ENCODE measurements around the gene MFSD2A.

GRCh38 chr1:39915499-39916129, 39.3 kb upstream of the MFSD2A start:
- TF ChIP-seq, protein P1, sequence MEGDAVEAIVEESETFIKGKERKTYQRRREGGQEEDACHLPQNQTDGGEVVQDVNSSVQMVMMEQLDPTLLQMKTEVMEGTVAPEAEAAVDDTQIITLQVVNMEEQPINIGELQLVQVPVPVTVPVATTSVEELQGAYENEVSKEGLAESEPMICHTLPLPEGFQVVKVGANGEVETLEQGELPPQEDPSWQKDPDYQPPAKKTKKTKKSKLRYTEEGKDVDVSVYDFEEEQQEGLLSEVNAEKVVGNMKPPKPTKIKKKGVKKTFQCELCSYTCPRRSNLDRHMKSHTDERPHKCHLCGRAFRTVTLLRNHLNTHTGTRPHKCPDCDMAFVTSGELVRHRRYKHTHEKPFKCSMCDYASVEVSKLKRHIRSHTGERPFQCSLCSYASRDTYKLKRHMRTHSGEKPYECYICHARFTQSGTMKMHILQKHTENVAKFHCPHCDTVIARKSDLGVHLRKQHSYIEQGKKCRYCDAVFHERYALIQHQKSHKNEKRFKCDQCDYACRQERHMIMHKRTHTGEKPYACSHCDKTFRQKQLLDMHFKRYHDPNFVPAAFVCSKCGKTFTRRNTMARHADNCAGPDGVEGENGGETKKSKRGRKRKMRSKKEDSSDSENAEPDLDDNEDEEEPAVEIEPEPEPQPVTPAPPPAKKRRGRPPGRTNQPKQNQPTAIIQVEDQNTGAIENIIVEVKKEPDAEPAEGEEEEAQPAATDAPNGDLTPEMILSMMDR (conservative IDR thresholded peaks at IDR 0.05; ENCODE audit: low read length) = no peak
- TF ChIP-seq EZH2phosphoT487 (IDR thresholded peaks at IDR 0.05; ENCODE audit: borderline replicate concordance) = no peak

Measured in Loucy (cell line).